Measurements from ENCODE around the gene HOXC9.

DNA sequence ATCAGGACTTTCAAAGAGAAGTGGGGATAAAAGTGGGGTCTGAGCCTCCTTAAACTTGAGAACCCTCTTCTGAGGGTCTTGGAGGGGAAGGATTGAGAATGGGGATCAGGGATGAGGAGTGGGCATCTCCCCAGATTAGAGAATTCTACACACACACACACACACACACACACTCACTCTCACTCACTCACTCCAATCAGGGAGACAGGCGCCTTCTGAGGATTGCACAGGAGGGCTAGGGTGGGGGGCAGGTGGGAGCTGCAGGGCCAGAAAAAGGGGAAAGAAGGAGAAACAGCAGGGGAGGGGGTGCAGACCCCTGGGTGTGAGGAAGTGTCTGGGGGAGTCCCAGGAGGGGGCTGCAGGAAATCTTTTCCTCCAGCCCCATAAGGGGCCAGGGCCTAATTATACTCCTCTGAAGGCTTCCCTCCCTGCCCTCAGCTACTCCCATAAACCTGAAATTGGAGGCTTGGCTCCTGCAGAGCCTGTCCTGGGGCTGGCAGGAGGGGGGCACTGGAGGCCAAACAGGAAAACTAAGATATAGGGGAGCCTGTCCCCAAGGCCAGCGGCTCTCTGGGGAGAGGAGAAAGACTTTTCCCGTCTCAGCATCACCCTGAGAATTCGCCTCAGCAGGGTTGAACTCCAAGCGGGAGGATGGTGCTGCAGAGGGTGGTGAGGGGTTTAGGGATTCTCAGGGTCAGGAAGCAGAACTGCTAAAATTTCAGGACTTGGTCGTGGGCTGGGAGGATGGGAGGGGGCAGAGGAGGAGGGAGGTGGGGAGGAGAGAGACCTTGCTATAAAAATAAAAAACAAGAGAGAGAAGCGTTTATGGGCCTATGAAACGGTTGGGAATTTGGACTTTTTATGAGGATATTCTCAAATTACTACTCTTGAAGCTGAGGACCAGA is 1.6 kb downstream of the HOXC9 start:
- TF ChIP-seq, protein P1, sequence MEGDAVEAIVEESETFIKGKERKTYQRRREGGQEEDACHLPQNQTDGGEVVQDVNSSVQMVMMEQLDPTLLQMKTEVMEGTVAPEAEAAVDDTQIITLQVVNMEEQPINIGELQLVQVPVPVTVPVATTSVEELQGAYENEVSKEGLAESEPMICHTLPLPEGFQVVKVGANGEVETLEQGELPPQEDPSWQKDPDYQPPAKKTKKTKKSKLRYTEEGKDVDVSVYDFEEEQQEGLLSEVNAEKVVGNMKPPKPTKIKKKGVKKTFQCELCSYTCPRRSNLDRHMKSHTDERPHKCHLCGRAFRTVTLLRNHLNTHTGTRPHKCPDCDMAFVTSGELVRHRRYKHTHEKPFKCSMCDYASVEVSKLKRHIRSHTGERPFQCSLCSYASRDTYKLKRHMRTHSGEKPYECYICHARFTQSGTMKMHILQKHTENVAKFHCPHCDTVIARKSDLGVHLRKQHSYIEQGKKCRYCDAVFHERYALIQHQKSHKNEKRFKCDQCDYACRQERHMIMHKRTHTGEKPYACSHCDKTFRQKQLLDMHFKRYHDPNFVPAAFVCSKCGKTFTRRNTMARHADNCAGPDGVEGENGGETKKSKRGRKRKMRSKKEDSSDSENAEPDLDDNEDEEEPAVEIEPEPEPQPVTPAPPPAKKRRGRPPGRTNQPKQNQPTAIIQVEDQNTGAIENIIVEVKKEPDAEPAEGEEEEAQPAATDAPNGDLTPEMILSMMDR (IDR thresholded peaks at IDR 0.05; ENCODE audit: insufficient read depth, low read length) = no peak
- no peak for TF ChIP-seq POLR2AphosphoS5 (IDR thresholded peaks at IDR 0.05; ENCODE audit: low read depth)
- TF ChIP-seq GABPA (IDR thresholded peaks at IDR 0.05; ENCODE audit: low read depth) = no peak
- TF ChIP-seq, protein P2, sequence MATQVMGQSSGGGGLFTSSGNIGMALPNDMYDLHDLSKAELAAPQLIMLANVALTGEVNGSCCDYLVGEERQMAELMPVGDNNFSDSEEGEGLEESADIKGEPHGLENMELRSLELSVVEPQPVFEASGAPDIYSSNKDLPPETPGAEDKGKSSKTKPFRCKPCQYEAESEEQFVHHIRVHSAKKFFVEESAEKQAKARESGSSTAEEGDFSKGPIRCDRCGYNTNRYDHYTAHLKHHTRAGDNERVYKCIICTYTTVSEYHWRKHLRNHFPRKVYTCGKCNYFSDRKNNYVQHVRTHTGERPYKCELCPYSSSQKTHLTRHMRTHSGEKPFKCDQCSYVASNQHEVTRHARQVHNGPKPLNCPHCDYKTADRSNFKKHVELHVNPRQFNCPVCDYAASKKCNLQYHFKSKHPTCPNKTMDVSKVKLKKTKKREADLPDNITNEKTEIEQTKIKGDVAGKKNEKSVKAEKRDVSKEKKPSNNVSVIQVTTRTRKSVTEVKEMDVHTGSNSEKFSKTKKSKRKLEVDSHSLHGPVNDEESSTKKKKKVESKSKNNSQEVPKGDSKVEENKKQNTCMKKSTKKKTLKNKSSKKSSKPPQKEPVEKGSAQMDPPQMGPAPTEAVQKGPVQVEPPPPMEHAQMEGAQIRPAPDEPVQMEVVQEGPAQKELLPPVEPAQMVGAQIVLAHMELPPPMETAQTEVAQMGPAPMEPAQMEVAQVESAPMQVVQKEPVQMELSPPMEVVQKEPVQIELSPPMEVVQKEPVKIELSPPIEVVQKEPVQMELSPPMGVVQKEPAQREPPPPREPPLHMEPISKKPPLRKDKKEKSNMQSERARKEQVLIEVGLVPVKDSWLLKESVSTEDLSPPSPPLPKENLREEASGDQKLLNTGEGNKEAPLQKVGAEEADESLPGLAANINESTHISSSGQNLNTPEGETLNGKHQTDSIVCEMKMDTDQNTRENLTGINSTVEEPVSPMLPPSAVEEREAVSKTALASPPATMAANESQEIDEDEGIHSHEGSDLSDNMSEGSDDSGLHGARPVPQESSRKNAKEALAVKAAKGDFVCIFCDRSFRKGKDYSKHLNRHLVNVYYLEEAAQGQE (IDR thresholded peaks at IDR 0.05; ENCODE audit: insufficient replicate concordance, low read depth) = no peak
- TF ChIP-seq SPI1 (IDR thresholded peaks at IDR 0.05; ENCODE audit: borderline replicate concordance, low read depth) = no peak
